ENCODE measurements around the gene TK2.

DNA sequence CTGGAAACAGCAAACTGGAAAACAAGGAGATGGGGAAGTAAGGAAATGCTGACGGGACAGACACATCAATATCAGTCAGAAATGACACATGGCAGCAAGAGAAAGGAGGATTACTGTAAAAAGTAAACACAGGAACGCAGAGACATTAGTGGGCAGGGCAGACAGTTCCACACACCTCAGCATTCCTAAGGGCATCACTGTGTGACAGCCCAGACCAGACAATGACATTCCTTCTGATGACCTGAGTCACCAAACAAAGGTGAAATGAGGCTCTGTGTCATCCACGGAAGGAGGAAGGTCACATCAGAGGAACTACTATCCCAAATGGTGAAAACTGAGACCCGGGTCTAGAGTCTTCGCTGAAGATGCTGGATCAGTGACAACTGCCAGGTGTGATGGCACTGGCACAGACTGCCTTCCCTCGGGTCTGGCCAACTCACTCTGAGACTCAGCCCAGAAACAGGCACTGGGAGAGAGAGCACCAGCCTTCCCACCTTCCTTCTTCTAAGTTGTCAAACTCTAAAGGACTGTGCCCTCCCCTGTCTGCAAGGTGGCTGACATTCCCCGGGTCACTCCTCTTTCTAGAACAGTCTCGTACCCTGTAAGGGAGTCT, 36.7 kb downstream of the TK2 start:
- TF ChIP-seq PCBP1 (IDR thresholded peaks at IDR 0.05; ENCODE audit: low read depth, low read length, poor library complexity, severe bottlenecking) (no peak), EZH2 (IDR thresholded peaks at IDR 0.05; ENCODE audit: borderline replicate concordance, low read depth, low read length) (no peak), ZNF3 (CRISPR knock-in tag; IDR thresholded peaks at IDR 0.05) (no peak), ZNF668 (CRISPR knock-in tag; IDR thresholded peaks at IDR 0.05) (no peak), CREM (IDR thresholded peaks at IDR 0.05; ENCODE audit: low read depth) (no peak), PTTG1 (tag; IDR thresholded peaks at IDR 0.05; ENCODE audit: low read depth) (no peak), ZNF212 (CRISPR knock-in tag; IDR thresholded peaks at IDR 0.05) (no peak), ZNF311 (CRISPR knock-in tag; IDR thresholded peaks at IDR 0.05) (no peak), RFX5 (IDR thresholded peaks at IDR 0.05; ENCODE audit: low read depth, low read length) (no peak), POLR2A (conservative IDR thresholded peaks at IDR 0.05) (no peak)
- TF ChIP-seq, protein P1, sequence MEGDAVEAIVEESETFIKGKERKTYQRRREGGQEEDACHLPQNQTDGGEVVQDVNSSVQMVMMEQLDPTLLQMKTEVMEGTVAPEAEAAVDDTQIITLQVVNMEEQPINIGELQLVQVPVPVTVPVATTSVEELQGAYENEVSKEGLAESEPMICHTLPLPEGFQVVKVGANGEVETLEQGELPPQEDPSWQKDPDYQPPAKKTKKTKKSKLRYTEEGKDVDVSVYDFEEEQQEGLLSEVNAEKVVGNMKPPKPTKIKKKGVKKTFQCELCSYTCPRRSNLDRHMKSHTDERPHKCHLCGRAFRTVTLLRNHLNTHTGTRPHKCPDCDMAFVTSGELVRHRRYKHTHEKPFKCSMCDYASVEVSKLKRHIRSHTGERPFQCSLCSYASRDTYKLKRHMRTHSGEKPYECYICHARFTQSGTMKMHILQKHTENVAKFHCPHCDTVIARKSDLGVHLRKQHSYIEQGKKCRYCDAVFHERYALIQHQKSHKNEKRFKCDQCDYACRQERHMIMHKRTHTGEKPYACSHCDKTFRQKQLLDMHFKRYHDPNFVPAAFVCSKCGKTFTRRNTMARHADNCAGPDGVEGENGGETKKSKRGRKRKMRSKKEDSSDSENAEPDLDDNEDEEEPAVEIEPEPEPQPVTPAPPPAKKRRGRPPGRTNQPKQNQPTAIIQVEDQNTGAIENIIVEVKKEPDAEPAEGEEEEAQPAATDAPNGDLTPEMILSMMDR (IDR thresholded peaks at IDR 0.05 in 2 of 3, conservative IDR thresholded peaks at IDR 0.05 in 1 of 3; ENCODE audit: insufficient read depth in 2 of 3, low read depth in 1 of 3, low read length in 3 of 3): no peak
- TF ChIP-seq, protein P2, sequence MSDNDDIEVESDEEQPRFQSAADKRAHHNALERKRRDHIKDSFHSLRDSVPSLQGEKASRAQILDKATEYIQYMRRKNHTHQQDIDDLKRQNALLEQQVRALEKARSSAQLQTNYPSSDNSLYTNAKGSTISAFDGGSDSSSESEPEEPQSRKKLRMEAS (CRISPR knock-in tag; IDR thresholded peaks at IDR 0.05): no peak
- TF ChIP-seq, protein P3, sequence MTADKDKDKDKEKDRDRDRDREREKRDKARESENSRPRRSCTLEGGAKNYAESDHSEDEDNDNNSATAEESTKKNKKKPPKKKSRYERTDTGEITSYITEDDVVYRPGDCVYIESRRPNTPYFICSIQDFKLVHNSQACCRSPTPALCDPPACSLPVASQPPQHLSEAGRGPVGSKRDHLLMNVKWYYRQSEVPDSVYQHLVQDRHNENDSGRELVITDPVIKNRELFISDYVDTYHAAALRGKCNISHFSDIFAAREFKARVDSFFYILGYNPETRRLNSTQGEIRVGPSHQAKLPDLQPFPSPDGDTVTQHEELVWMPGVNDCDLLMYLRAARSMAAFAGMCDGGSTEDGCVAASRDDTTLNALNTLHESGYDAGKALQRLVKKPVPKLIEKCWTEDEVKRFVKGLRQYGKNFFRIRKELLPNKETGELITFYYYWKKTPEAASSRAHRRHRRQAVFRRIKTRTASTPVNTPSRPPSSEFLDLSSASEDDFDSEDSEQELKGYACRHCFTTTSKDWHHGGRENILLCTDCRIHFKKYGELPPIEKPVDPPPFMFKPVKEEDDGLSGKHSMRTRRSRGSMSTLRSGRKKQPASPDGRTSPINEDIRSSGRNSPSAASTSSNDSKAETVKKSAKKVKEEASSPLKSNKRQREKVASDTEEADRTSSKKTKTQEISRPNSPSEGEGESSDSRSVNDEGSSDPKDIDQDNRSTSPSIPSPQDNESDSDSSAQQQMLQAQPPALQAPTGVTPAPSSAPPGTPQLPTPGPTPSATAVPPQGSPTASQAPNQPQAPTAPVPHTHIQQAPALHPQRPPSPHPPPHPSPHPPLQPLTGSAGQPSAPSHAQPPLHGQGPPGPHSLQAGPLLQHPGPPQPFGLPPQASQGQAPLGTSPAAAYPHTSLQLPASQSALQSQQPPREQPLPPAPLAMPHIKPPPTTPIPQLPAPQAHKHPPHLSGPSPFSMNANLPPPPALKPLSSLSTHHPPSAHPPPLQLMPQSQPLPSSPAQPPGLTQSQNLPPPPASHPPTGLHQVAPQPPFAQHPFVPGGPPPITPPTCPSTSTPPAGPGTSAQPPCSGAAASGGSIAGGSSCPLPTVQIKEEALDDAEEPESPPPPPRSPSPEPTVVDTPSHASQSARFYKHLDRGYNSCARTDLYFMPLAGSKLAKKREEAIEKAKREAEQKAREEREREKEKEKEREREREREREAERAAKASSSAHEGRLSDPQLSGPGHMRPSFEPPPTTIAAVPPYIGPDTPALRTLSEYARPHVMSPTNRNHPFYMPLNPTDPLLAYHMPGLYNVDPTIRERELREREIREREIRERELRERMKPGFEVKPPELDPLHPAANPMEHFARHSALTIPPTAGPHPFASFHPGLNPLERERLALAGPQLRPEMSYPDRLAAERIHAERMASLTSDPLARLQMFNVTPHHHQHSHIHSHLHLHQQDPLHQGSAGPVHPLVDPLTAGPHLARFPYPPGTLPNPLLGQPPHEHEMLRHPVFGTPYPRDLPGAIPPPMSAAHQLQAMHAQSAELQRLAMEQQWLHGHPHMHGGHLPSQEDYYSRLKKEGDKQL (CRISPR knock-in tag; IDR thresholded peaks at IDR 0.05; ENCODE audit: borderline replicate concordance): no peak
